Gastrocnemius medialis (tissue), 4 donors: ENCODE results near the gene PCDHA6.
"Not testable (repeated sequence)": the region's sequence is repeated elsewhere in the genome, so short reads cannot be mapped to it uniquely, and the experiment has no call there.

Experiments used
- CTCF ChIP-seq, 5 experiments: fragments of 450-650 bp in 3 of 5; fragments of 200-600 bp in 2 of 5; sonication (generic) in 2 of 5; IDR thresholded peaks in 4 of 5; conservative IDR thresholded peaks in 1 of 5; 1 replicate in 4 of 5; 2 replicates in 1 of 5; pipeline ENCODE4 v1.5.1; 2016 to 2019; ENCODE audit warnings: antibody characterized with exemption in 5 of 5, mild to moderate bottlenecking in 3 of 5, moderate library complexity in 3 of 5
- POLR2A ChIP-seq, 2 donors: fragments of 450-650 bp; IDR thresholded peaks; one replicate each; pipeline ENCODE4 v1.6.1; 2017; ENCODE audit warnings: antibody characterized with exemption in 2 of 2, mild to moderate bottlenecking in 2 of 2, moderate library complexity in 2 of 2

GRCh38 chr5:140876541-140877261 is 48.9 kb downstream of the PCDHA6 start:
- TF ChIP-seq CTCF (IDR thresholded peaks at IDR 0.05 in 4 of 5, conservative IDR thresholded peaks at IDR 0.05 in 1 of 5); POLR2A (IDR thresholded peaks at IDR 0.05): not testable (repeated sequence)
